ENCODE data around the gene SNF8.

SNF8 gene

GRCh38 chr17:48929812-48930165, 14.9 kb downstream of the SNF8 start:
- no peak for DNase-seq (ENCODE audit: low read depth, low spot score)

GRCh38 chr17:48928876-48929811, 15.5 kb downstream of the SNF8 start:
- no peak for DNase-seq (ENCODE audit: low read depth, low spot score)

- no peak for DNase-seq (ENCODE audit: low read depth, low spot score)
Observed at GRCh38 chr17:48927978-48928745, 16.5 kb downstream of the SNF8 start.

- DNase-seq (ENCODE audit: low read depth, low spot score) = no peak
Observed at GRCh38 chr17:48925991-48926342, 18.7 kb downstream of the SNF8 start.

- DNase-seq (ENCODE audit: low read depth, low spot score) = no peak
Observed at GRCh38 chr17:48925251-48925990, 19.2 kb downstream of the SNF8 start.

- DNase-seq (ENCODE audit: low read depth, low spot score) = peak; percentile 24
Observed at GRCh38 chr17:48915459-48916282, 29.0 kb downstream of the SNF8 start.

GRCh38 chr17:48912476-48912875, 32.2 kb downstream of the SNF8 start:
- no peak for DNase-seq (ENCODE audit: low read depth, low spot score)

GRCh38 chr17:48910370-48910769, 34.3 kb downstream of the SNF8 start:
- no peak for DNase-seq (ENCODE audit: low read depth, low spot score)

GRCh38 chr17:48909783-48910182, 34.9 kb downstream of the SNF8 start:
- no peak for DNase-seq (ENCODE audit: low read depth, low spot score)

GRCh38 chr17:48908853-48909394, 35.7 kb downstream of the SNF8 start:
- peak; percentile 60 for DNase-seq (ENCODE audit: low read depth, low spot score)

GRCh38 chr17:48908047-48908843, 36.4 kb downstream of the SNF8 start, which contains the start of gene UBE2Z:
Gene UBE2Z, plus strand, starts transcription at chr17:48908407. Its CDS starts 97 bp downstream, at chr17:48908504.
- DNase-seq (ENCODE audit: low read depth, low spot score) = peak; percentile 95

GRCh38 chr17:48907713-48908046, 37.0 kb downstream of the SNF8 start:
- no peak for DNase-seq (ENCODE audit: low read depth, low spot score)

GRCh38 chr17:48905987-48906515, 38.6 kb downstream of the SNF8 start:
- no peak for DNase-seq (ENCODE audit: low read depth, low spot score)

- DNase-seq (ENCODE audit: low read depth, low spot score) = no peak
Observed at GRCh38 chr17:48904428-48904827, 40.2 kb downstream of the SNF8 start.

- no peak for DNase-seq (ENCODE audit: low read depth, low spot score)
Observed at GRCh38 chr17:48903401-48903800, 41.2 kb downstream of the SNF8 start.

GRCh38 chr17:48901241-48901640, 43.4 kb downstream of the SNF8 start:
- no peak for DNase-seq (ENCODE audit: low read depth, low spot score)

- DNase-seq (ENCODE audit: low read depth, low spot score) = no peak
Observed at GRCh38 chr17:48894886-48895285, 49.8 kb downstream of the SNF8 start.

- no peak for DNase-seq (ENCODE audit: low read depth, low spot score)
Observed at GRCh38 chr17:48893646-48894508, 50.8 kb downstream of the SNF8 start.

All from ELF-1 (cell line).